NB4 (cell line): ENCODE results near the gene ANO1.

Experiments
- POLR2A ChIP-seq: IDR thresholded peaks from 2 replicates; pipeline ENCODE4 v1.6.1; 2011; ENCODE audit warnings: mild to moderate bottlenecking; ENCODE audit not compliant: insufficient read length; ENCODE audit errors: extremely low read depth
- TF ChIP-seq, protein P1 (sequence below): IDR thresholded peaks from one replicate; pipeline ENCODE4 v1.5.1; 2012; ENCODE audit warnings: low read depth, low read length

- TF ChIP-seq, protein P1, sequence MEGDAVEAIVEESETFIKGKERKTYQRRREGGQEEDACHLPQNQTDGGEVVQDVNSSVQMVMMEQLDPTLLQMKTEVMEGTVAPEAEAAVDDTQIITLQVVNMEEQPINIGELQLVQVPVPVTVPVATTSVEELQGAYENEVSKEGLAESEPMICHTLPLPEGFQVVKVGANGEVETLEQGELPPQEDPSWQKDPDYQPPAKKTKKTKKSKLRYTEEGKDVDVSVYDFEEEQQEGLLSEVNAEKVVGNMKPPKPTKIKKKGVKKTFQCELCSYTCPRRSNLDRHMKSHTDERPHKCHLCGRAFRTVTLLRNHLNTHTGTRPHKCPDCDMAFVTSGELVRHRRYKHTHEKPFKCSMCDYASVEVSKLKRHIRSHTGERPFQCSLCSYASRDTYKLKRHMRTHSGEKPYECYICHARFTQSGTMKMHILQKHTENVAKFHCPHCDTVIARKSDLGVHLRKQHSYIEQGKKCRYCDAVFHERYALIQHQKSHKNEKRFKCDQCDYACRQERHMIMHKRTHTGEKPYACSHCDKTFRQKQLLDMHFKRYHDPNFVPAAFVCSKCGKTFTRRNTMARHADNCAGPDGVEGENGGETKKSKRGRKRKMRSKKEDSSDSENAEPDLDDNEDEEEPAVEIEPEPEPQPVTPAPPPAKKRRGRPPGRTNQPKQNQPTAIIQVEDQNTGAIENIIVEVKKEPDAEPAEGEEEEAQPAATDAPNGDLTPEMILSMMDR = no peak
- no peak for TF ChIP-seq POLR2A
Measured at GRCh38 chr11:70205049-70205725, 127.1 kb downstream of the ANO1 start.
